Activated CD4-positive, alpha-beta T cell treated with anti-CD3 and anti-CD28 coated beads for 4 hours (primary cell): ENCODE data around the gene ZSWIM1.

ENCODE experiments used
- DNase-seq, 2 donors: peaks; one replicate each; pipeline ENCODE4 v3.0.0-alpha.2; 2020

ZSWIM1 gene

GRCh38 chr20:45933266-45934045, 52.4 kb downstream of the ZSWIM1 start:
- DNase-seq = peak; percentile 46 to 51

- peak in 1 of 2 donors; percentile 56 for DNase-seq
These were observed 53.1 kb downstream of the ZSWIM1 start for GRCh38 chr20:45934046-45934585.
